ENCODE data around the gene TCP1. TPM values are rescaled to one million over a fixed set of nuclear protein-coding genes. Genes with fewer than 3 reads are reported as not detected.

The TCP1 gene
- total and polyA plus RNA-seq, 9 of the 15 experiments (the other 6 are each of a cell fraction or from before 2014, with no cell fraction given), result 331 to 801 (median 645) TPM

DNA sequence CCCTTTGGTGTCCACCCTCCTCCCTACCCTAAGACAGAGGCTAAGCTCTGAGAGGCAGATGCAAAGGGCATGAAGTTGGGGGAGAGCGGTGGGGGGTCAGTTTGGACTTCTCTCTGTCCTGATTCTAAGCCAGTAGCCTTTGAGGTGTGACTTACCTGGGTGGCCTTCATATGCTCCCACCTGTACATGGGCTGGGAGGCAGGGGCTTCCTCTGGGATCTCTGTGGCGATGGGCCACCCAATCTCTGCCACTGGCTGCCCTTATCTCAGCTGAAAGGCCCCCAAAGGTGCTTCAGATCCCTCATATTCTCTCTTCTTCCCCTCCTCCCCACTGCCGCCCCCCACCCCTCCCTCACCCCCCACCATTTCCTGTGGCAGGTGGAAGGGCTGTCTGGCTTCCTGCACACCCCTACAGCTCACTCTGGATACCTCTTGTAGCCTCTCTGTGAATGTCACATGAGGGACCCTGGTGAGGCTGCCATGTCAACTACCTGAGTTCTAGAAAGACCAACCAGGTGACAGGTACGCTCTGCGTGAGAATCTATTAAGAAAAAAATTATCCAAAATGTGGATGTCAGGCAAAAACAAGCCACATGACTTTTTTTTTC, 44.7 kb upstream of the TCP1 start:
- ATAC-seq (no peak), DNase-seq (ENCODE audit: extremely low read depth in 1 of 4, low spot score in 3 of 4) (no peak), FAIRE-seq (no peak)
- H3K4me3 ChIP-seq, result no peak overlapping the region
- H3K9me3 ChIP-seq (replicated peaks; ENCODE audit: control insufficient read depth, insufficient read depth, low read depth, low read length), result no peaks in the 10 kb centered on the region
- 2% methylated on average over 4 of the region's 5 CpGs for WGBS (ENCODE audit: insufficient coverage, low coverage, missing lambda C conversion rate)
- in situ Hi-C loops (cut with MboI), result no loop called here
- H3K27me3 ChIP-seq (ENCODE audit: control insufficient read depth in 2 of 2, insufficient read depth in 2 of 2, low read length in 2 of 2), result peaks cover 58 to 59% of the 10 kb centered on the region in 2 experiments
- no peak overlapping the region for H3K9ac ChIP-seq (ENCODE audit: insufficient read depth in 1 of 2, low read depth in 2 of 2, low read length in 2 of 2)
- ChIA-PET POLR2A (interaction anchor here (0.5 to 1.1 kb wide), 4 partner anchors 13 to 141 kb away, joined by 3 read pairs; partner anchors contain the start of gene SOD2), CTCF (ENCODE audit: low intra/inter-chr PET ratio) (no interaction called here)
- no peaks in the 10 kb centered on the region for H3K79me2 ChIP-seq (ENCODE audit: control insufficient read depth, insufficient read depth, low read length)
- BruUV-seq (replicated peaks), result no TSS peak
- H3K36me3 ChIP-seq (ENCODE audit: control insufficient read depth, insufficient read depth, low read length), result no peaks in the 10 kb centered on the region
- H3K4me1 ChIP-seq (replicated peaks in 1 of 2; ENCODE audit: control insufficient read depth in 2 of 2, insufficient read depth in 2 of 2, low read length in 2 of 2), result peaks cover 0 to 12% of the 10 kb centered on the region in 2 experiments; a peak in 2 of 5 replicates
- intact Hi-C loops (cut with micrococcal nuclease), result no loop called here
- TF ChIP-seq MYBL2 (IDR thresholded peaks at IDR 0.05; ENCODE audit: low read depth) (no peak), MYBL2 (CRISPR knock-in tag; IDR thresholded peaks at IDR 0.05; ENCODE audit: borderline replicate concordance) (no peak), ETV5 (CRISPR knock-in tag; IDR thresholded peaks at IDR 0.05; ENCODE audit: low read depth) (no peak), PTRF (tag; IDR thresholded peaks at IDR 0.05) (no peak), LCOR (CRISPR knock-in tag; IDR thresholded peaks at IDR 0.05) (no peak), HMG20B (CRISPR knock-in tag; IDR thresholded peaks at IDR 0.05) (no peak), ZNF12 (CRISPR knock-in tag; IDR thresholded peaks at IDR 0.05) (no peak), ZNF707 (CRISPR knock-in tag; conservative IDR thresholded peaks at IDR 0.05) (no peak), SMC3 (conservative IDR thresholded peaks at IDR 0.05; ENCODE audit: insufficient read depth, low read depth, low read length) (no peak), SMAD2 (IDR thresholded peaks at IDR 0.05; ENCODE audit: low read depth, low read length) (no peak), POLR2A (conservative IDR thresholded peaks at IDR 0.05) (no peak), ZNF75A (CRISPR knock-in tag; IDR thresholded peaks at IDR 0.05) (no peak), HNRNPUL1 (IDR thresholded peaks at IDR 0.05; ENCODE audit: low read length) (no peak), TAF15 (IDR thresholded peaks at IDR 0.05; ENCODE audit: low read depth, low read length) (no peak)
- TF ChIP-seq, protein P1, sequence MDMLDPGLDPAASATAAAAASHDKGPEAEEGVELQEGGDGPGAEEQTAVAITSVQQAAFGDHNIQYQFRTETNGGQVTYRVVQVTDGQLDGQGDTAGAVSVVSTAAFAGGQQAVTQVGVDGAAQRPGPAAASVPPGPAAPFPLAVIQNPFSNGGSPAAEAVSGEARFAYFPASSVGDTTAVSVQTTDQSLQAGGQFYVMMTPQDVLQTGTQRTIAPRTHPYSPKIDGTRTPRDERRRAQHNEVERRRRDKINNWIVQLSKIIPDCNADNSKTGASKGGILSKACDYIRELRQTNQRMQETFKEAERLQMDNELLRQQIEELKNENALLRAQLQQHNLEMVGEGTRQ (CRISPR knock-in tag; IDR thresholded peaks at IDR 0.05), result no peak
- TF ChIP-seq, protein P2, sequence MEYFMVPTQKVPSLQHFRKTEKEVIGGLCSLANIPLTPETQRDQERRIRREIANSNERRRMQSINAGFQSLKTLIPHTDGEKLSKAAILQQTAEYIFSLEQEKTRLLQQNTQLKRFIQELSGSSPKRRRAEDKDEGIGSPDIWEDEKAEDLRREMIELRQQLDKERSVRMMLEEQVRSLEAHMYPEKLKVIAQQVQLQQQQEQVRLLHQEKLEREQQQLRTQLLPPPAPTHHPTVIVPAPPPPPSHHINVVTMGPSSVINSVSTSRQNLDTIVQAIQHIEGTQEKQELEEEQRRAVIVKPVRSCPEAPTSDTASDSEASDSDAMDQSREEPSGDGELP (CRISPR knock-in tag; IDR thresholded peaks at IDR 0.05; ENCODE audit: borderline replicate concordance), result no peak
- TF ChIP-seq, protein P3, sequence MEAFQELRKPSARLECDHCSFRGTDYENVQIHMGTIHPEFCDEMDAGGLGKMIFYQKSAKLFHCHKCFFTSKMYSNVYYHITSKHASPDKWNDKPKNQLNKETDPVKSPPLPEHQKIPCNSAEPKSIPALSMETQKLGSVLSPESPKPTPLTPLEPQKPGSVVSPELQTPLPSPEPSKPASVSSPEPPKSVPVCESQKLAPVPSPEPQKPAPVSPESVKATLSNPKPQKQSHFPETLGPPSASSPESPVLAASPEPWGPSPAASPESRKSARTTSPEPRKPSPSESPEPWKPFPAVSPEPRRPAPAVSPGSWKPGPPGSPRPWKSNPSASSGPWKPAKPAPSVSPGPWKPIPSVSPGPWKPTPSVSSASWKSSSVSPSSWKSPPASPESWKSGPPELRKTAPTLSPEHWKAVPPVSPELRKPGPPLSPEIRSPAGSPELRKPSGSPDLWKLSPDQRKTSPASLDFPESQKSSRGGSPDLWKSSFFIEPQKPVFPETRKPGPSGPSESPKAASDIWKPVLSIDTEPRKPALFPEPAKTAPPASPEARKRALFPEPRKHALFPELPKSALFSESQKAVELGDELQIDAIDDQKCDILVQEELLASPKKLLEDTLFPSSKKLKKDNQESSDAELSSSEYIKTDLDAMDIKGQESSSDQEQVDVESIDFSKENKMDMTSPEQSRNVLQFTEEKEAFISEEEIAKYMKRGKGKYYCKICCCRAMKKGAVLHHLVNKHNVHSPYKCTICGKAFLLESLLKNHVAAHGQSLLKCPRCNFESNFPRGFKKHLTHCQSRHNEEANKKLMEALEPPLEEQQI (IDR thresholded peaks at IDR 0.05), result no peak
- TF ChIP-seq, protein P4, sequence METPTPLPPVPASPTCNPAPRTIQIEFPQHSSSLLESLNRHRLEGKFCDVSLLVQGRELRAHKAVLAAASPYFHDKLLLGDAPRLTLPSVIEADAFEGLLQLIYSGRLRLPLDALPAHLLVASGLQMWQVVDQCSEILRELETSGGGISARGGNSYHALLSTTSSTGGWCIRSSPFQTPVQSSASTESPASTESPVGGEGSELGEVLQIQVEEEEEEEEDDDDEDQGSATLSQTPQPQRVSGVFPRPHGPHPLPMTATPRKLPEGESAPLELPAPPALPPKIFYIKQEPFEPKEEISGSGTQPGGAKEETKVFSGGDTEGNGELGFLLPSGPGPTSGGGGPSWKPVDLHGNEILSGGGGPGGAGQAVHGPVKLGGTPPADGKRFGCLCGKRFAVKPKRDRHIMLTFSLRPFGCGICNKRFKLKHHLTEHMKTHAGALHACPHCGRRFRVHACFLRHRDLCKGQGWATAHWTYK (CRISPR knock-in tag; IDR thresholded peaks at IDR 0.05), result no peak
- no peak overlapping the region for H3K4me2 ChIP-seq (ENCODE audit: insufficient read depth, low read length)
- H3K27ac ChIP-seq (ENCODE audit: extremely low read depth, low read depth, low read length), result no peak overlapping the region
- H2AFZ ChIP-seq (ENCODE audit: low read depth, low read length), result no peak overlapping the region
- no peaks in the 10 kb centered on the region for H3K9me1 ChIP-seq (ENCODE audit: control insufficient read depth, insufficient read depth, low read length)
- H4K20me1 ChIP-seq (replicated peaks; ENCODE audit: control insufficient read depth, insufficient read depth, low read length), result peaks cover 3% of the 10 kb centered on the region; the same call in 1 of the 2 replicates

Measured in K562 (cell line).